HG03060 (cell line): Measurements from ENCODE around the gene CNKSR1.

Experiments
- ATAC-seq: cut with Tn5 transposase; IDR thresholded peaks from one replicate; pipeline ENCODE4 v1.9.1; 2021; ENCODE audit warnings: low read depth, moderate number of reproducible peaks; ENCODE audit not compliant: unreplicated experiment

The CNKSR1 gene

DNA sequence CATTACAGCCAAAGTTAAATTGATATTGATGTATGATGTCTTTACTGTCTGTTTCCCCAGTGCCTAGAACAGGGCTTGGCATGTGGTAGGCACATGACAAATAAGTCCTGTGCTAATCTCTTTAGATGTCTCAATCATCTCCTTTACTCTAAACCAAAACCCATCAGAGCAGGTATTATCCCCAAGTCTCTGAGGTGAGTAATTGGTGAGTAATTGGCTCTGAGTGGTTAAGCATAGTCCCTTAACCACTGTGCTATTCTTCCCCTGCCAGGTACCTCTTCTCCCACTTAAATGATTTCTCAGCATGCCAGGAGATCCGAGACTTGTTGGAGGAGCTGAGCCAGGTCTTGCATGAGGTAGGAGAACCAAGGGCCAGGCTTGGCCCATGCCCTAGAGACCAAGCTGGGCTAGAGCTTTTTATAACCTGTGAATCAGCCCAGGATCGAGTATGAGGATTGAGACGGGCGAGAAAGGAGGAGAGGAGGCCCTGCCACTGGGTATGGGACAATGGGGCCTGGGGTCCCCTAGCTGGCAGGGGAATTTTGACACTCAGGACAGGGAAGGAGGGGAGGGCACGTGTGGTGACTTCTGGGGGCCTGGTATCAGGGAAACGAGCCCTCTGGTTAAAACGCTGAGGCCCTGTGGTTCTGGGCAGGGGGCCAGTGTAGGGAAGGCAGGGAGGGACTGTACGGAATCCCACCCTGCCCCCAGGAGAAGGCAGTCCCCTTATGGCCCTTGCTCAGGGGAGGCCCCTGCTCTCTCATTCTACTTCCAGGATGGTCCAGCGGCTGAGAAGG, 4.5 kb downstream of the CNKSR1 start:
- no peak for ATAC-seq

DNA sequence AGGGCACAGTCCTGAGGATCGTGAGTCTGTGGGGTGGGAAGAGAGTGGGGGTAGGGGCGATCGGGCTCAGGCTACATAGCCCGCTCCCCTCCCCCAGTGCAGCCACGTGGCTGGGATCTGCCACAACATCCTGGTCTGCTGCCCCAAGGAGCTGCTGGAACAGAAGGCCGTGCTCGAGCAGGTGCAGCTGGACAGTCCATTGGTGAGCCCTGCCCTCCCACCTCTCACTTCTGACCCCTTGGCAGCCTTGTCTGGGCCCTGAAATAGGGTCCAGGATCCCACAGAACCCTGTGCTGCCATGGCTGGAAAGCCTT, 5.0 kb downstream of the CNKSR1 start:
- no peak for ATAC-seq

DNA sequence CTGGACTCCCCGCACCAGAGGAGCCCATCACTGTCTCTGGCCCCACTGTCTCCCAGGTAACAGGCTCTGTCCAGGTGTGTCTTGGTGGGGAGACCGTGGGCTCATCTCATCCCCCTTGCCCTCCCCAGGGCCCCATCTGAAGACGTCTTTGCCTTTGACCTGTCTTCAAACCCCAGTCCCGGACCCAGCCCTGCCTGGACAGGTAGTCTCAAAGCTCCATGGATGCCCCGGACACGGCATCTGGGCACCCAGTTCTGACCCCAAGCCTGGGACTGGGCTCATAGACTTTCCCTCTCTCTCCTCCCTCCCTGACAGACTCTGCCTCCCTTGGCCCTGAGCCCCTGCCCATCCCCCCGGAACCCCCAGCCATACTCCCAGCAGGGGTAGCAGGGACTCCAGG, 6.8 kb downstream of the CNKSR1 start:
- no peak for ATAC-seq

DNA sequence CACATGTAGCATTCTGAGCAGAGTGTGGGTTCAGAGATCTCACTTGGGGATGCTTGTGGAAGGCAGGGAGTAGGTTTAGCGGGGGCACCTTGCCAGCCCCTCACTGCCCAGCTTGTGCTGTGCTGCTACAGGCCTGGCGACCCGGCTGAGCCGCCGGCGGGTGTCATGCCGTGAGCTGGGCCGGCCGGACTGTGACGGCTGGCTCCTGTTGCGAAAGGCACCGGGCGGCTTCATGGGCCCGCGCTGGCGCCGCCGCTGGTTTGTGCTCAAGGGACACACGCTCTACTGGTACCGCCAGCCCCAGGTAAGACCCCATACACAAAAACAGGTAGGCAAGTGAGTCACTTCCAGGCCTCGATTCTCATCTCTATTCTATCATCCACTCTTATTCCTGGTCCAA, 7.6 kb downstream of the CNKSR1 start:
- no peak for ATAC-seq

DNA sequence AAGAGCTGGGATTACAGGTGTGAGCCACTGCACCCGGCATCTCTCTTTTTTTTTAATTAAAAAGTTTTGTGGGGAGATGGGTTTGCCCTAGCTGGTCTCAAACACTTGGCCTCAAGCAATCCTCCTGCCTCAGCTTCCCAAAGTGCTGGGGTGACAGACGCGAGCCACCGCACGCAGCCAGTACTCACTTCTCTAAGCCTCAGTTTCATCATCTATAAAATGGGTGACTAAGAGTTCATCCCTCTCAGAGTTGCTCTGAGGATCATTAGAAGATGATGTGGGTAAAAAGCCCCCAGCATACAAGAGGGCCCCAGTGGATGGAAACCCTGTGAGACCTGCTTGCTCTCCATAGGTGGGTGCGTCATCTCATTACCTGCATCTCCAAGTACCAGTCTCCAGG, 10.6 kb downstream of the CNKSR1 start:
- no peak for ATAC-seq

DNA sequence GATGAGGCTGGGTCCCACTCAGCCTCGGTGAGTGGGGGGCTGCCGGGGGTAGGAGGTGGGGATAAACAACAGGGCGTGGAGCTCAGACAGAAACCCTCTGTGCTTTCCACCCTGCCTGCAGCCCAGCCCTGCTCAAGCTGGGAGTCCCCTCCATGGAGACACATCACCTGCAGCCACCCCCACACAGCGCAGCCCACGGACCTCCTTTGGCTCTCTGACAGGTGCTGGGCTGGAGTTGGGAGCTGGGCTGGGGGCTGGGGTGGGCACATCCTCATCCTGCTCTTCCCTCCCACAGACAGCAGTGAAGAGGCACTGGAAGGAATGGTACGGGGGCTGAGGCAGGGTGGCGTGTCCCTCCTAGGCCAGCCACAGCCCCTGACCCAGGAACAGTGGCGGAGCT, 11.2 kb downstream of the CNKSR1 start:
- no peak for ATAC-seq

DNA sequence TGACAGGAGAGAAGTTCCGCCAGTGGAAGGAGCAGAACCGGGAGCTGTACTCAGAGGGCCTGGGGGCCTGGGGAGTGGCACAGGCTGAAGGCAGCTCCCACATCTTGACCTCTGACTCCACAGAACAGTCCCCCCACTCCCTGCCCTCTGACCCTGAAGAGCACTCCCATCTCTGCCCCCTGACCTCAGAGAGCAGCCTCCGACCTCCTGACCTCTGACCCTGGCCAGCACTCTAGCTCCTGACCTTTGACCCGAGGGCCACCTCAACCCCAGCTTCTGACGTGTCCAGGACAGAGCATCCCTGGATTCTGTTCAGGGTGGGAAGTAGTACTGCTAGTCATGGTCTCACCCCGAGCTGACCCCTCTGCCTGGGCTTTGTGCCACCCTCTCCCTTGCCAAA, 12.0 kb downstream of the CNKSR1 start:
- no peak for ATAC-seq

DNA sequence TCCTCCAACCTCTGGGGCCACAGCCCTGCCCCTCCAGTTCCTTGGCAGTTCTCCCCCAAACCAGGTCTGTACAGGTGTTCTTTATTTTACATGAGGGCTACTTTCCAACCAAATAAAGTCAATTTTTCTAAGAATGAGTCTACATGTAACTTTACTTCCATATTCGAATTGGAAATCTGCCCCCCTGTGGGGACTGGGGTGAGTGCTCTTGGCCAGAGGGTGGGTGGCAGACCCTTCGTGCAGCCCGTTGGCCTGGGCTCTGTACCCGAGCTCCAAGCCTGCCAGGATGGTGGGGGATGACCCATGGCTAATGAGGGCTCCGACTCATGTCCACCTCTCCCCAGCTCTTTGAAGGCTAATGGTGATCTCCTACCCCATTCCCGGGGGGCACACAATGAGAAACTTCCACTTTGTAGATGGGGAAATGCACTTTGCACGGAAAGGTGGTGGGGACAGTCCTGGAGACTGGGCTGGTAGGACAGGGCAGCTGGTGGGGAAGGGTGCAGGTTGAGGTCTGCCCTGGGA, 12.5 kb downstream of the CNKSR1 start:
- ATAC-seq, result no peak

DNA sequence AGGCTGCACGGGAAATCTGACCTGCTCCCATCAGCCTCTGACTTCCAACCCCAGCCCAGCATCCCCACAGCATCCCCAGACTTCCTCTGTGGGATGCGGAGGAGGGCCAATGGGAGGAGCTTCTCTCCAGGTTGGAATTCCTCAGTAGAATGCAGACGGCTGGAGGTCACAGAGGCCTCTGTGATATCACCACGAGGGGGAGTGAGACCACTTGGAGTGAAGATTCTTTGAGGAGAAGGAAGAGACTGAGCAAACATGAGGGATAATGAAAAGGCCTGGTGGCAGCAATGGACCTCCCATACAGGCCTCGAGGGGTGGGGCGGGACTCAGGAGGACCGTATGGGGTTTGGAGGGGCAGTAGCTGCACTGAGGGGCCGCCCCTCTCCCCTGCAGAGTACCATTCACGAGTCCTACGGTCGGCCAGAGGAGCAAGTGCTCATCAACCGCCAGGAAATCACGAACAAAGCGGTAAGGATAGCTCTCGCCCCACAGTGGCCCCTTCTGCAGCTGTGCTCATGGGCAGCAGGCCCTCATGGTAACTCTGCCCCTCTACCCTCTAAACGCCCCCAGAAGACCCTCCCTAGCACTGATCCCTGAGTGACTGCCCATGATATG, 13.2 kb downstream of the CNKSR1 start, which contains the start of gene CATSPER4:
Gene CATSPER4, plus strand, starts transcription at position 230 of the 615 bp plus-strand sequence. Its CDS starts 26 bp downstream, at position 256.
- ATAC-seq, result no peak

DNA sequence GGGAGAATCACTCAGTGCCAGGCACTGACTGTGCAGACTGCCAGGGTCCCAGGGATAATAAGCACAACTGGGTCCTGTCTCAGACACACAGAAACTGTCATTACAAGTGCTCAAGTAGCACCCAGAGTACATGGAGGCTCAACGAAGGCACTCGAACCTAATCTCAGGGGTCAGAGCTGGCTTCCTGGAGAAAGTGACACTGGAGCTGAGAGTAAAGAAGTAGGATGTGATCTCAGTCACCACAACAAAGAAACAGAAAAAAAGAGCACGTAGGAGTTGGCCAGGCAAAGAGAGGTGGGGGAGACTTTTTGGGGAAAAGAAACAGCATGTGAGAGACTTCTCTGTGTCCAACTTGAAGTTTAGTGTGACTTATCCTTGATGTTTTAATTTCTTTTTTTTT, 14.4 kb downstream of the CNKSR1 start:
- ATAC-seq, result no peak

DNA sequence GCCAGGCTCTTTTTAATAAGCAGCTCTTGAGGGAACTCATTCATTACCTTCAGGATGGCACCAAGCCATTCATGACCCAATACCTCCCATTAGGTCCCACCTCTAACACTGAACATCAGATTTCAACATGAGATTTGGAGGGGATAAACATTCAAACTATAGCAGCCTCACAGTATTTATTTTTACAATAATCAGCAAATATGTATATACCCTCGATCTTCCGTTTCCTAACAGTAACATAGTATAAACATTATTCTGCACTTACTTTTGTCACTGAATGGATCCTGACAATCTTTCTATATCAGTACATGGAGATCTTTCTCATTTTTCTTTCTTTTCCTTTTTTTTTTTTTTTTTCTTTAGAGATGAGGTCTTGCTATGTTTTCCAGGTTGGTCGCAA, 18.5 kb downstream of the CNKSR1 start:
- no peak for ATAC-seq

DNA sequence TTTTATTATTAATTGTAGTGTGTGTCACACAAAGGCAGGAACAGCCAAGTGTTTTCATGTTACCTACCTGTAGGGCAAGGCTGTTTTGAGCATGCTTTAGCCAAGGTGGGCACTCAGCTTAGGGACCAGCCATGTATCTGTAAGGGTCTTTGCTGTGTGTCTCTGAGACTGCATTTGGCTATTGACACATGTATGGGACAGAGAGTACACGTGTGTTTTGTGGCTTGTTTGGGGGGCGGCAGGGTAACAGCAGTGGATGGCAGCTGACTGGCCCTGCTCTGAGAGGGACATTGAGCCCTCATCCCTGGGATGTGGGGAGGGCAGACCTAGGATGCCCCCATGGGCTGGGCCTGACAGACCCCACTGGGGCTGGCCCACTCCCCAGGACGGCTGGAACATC, 20.0 kb downstream of the CNKSR1 start:
- no peak for ATAC-seq

DNA sequence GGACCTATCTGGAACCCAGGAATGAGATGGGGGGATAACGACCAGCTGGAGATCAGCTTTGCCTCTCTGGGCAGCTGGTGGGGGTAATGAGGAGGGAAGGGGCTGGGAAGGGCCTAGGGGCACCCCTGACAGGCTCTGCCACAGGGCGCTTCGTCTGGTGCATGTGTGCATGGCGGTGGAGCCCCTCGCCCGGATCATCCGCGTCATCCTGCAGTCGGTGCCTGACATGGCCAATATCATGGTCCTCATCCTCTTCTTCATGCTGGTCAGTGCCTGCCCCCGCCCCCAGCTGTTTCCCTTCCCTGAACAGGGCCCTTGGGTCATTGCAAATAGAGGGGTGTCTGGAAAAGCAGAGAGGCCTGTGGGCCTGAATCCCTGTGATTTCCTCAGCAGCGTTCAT, 20.5 kb downstream of the CNKSR1 start:
- no peak for ATAC-seq

DNA sequence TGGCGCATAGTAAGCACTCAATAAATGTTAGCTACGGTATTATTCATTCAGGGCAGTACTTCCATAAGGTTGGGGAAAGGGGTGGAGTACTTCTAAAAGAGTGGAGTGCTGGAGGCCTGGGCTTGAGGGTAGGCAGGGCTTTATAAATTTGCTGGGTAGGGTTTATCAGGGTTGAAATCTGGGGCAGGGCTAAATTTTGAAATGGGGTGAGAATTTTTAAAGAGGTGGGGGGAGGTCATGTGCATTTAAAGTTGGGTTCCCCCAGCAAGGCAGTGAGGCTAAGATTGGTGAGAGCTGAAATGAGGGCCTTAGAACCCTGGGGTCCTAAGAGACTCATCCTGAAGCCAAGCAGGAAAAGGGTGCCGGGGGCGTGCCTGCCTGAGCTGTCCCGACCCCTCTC, 23.1 kb downstream of the CNKSR1 start:
- no peak for ATAC-seq

DNA sequence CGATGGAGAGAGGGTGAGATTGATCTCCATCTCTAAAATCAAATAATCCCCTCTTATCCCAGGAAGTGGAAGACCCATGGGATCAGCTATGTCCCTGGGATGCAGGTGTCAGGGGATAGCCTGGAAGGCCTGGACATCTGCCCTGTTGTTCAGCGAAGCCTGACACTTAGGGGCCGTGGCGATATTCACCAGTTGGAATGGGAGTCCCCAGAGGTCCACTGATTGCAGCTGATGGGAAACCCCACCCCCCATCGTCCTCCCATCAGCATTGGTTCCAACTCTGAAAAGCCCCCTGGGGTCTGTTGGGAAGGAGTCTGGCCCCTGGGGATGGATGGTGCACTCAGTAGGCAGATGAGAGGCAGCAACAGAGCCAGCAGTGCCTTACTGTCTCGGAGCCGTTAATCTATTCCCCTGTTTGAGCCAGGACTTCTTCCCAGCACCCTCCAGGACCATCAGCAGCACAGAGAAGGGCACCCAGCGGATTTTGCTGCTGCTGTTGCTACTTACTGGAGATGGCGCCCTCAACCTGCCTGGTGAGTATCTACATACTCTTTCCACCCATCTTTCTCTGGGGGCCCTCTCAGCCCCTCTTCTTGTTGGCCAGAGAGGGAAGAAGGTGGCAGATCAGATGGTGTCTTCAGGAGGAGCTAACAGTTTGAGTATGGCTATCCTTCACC, 26.5 kb downstream of the CNKSR1 start:
- ATAC-seq, result no peak

DNA sequence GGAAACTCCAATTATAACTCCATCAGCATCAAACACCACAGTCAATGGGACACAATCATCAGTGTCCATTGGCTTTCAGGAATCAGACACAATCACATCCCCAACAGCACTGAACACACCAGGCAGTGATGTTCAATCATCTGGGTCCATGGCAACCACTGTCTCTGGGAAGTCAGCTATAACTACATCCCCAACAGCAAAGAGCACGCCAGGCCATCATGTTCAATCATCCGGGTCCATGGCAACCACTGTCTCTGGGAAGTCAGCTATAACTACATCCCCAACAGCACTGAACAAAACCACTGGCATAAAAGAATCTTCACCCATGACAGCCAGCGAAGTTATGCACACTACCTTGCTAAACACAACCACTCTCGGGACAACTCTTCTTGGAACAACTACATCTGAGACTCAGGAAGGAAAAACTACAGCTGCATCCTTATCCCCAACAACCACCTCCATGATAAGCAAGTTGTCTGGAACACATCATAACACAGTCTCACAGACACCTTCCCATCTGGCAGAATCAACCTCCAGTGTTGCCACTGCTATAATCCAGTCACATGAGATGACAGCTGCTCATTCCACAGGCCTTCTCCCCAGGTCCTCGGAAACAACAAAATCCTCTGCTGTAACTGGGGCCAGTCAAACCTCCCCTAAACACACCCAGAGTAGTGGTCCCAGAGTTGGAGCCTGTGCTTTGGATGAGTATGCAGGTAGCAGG, 33.0 kb downstream of the CNKSR1 start:
- no peak for ATAC-seq

DNA sequence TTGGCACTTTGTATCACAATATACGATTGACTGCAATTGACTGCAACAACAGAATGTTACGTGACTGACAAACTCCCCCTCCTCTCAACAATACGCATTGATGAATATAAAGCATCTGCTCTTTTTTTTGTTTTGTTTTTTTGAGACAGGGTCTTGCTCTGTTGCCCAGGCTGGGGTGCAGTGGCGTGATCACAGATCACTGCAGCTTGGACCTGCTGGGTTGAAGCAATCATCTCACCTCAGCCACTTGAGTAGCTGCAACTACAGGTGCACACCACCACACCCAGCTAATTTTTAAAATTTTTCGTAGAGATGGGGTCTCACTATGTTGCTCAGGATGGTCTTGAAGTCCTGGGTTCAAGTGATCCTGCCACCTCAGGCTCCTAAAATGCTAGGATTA, 35.4 kb downstream of the CNKSR1 start:
- ATAC-seq, result no peak

DNA sequence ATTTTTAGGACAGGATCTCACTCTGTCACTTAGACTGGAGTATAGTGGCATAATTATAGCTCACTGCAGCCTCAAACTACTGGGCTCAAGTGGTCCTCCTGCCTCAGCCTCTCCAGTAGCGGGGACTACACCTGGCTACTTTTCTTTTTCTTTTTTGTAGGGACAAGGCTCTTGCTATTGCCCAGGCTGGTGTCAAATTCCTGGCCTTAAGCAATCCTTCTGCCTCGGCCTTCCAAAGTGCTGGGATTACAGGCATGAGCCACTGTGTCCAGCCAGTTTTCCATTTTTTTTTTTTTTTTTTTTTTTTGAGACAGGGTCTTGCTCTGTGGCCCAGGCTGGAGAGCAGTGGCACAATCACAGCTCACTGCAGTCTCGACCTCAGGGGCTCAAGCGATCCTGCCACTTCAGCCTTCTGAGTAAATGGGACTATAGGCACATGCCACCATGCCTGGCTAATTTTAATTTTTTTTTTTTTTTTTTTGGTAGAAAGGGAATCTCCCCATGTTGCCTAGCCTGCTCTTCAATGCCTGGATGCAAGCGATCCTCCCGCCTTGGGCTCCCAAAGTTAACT, 36.1 kb downstream of the CNKSR1 start:
- no peak for ATAC-seq

DNA sequence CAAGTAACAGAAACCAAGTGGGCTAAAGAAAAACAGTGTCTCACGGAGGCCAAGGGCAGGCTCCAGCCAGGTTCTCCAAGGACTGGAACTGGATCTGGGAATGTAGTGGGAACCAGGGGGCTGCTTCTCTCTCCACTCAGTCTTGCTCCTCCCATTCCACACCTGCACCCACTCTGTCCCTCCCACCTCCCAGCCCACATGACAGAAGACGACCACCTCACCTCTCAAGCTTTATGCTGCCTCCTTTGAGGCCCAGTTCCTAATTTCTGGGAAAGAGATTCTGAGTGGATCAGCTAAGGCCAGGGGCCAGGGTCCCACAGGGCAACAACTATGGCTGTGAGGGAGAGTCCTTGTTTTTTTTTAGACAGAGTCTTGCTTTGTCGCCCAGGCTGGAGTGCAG, 38.0 kb downstream of the CNKSR1 start:
- ATAC-seq, result no peak

DNA sequence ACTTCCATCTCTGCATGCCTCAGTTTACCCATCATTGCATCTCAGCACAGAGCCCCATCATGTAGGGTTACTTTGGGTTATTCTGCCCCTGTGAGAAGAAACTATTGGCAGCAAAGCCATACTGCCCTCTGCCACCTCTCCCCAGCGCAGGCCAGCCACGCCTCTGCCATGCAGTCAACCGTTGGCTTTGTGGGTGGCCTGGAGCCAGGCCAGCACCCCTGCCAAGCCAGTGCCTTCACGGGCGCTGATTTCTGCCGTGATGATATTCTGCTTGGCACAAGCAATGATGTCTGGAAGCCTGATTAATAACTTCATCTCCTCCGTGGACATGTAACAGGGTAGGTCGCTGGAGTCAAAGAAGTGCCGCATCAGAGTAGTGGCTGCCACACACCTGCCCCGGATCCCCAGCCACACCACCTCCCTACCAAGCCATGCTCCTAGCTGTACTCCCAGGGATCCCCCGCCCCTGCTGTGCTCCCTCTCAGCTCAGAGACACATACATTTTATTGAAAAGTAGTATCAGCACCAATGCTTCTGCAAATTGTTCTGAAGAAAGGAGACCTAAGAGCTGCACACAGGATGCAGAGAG, 41.7 kb downstream of the CNKSR1 start:
- no peak for ATAC-seq
